Epithelial cell of proximal tubule (primary cell): ENCODE results near the gene C1orf174. TPM values are rescaled to one million over a fixed set of nuclear protein-coding genes. Genes with fewer than 3 reads are reported as not detected.

Source experiments
- DNase-seq: peaks from one replicate; pipeline ENCODE4 v3.0.0-alpha.2; 2011; ENCODE audit warnings: low read depth
- H3K4me3 ChIP-seq: 2 replicates; pipeline ENCODE4 v1.5.1; 2011; ENCODE audit warnings: low read depth, mild to moderate bottlenecking, low read length
- CTCF ChIP-seq: conservative IDR thresholded peaks from 2 replicates; pipeline ENCODE4 v1.5.1; 2012; ENCODE audit warnings: low read depth, mild to moderate bottlenecking, low read length
- total RNA-seq: library from RNA; depleted of rRNA; stranded (reverse); fragments of >200 nt; gene quantifications from 2 replicates; pipeline ENCODE4 v1.2.3, GENCODE V29; 2015

The C1orf174 gene
- total RNA-seq, 1 donor from 2014 or later, result 21.9 TPM

GRCh38 chr1:3880429-3881192 lies 19.5 kb downstream of the C1orf174 start:
- no peak overlapping the region for H3K4me3 ChIP-seq
- TF ChIP-seq CTCF, result no peak
- no peak for DNase-seq

GRCh38 chr1:3879787-3880428 lies 20.2 kb downstream of the C1orf174 start:
- DNase-seq, result no peak
- no peak for TF ChIP-seq CTCF

GRCh38 chr1:3879099-3879498 lies 21.0 kb downstream of the C1orf174 start:
- no peak for TF ChIP-seq CTCF
- H3K4me3 ChIP-seq, result no peak overlapping the region
- no peak for DNase-seq

More at GRCh38 chr1:3879787-3880428, 20.2 kb downstream of the C1orf174 start:
- no peak overlapping the region for H3K4me3 ChIP-seq

GRCh38 chr1:3876716-3877115 lies 23.4 kb downstream of the C1orf174 start:
- DNase-seq, result no peak
- no peak for TF ChIP-seq CTCF
- H3K4me3 ChIP-seq, result no peak overlapping the region

GRCh38 chr1:3874736-3875135 lies 25.3 kb downstream of the C1orf174 start:
- DNase-seq, result no peak

GRCh38 chr1:3872546-3872945 lies 27.5 kb downstream of the C1orf174 start:
- no peak for DNase-seq
- TF ChIP-seq CTCF, result no peak
- H3K4me3 ChIP-seq, result no peak overlapping the region

More at GRCh38 chr1:3874736-3875135, 25.3 kb downstream of the C1orf174 start:
- H3K4me3 ChIP-seq, result no peak overlapping the region
- TF ChIP-seq CTCF, result no peak

GRCh38 chr1:3871451-3871805 lies 28.6 kb downstream of the C1orf174 start:
- no peak for DNase-seq
- no peak for TF ChIP-seq CTCF
- H3K4me3 ChIP-seq, result no peak overlapping the region
